ENCODE measurements around the gene CDC42BPB. TPM values are rescaled to one million over a fixed set of nuclear protein-coding genes. Genes with fewer than 3 reads are reported as not detected.

The CDC42BPB gene
- total RNA-seq, 4 donors from 2014 or later: 105 to 178 (median 107) TPM

- Histone ChIP-seq H3K4me1 (peaks cover 9% of the 10 kb centered on the region), H3K27ac (no peak overlapping the region), H3K36me3 (peaks cover 24% of the 10 kb centered on the region), H3K27me3 (no peaks in the 10 kb centered on the region), H3K4me3 (no peak overlapping the region), H3K9me3 (no peaks in the 10 kb centered on the region)
- no peak for TF ChIP-seq EP300 (IDR thresholded peaks at IDR 0.05)
- TF ChIP-seq POLR2A (IDR thresholded peaks at IDR 0.05): no peak
- no peak for TF ChIP-seq CTCF (IDR thresholded peaks at IDR 0.05)
- TF ChIP-seq POLR2AphosphoS5 (IDR thresholded peaks at IDR 0.05): no peak
- no peak for DNase-seq (ENCODE audit: low spot score in 2 of 2)
- WGBS: 95% methylated on average over 8 of the region's 8 CpGs
These were observed 164.7 kb downstream of the CDC42BPB start for GRCh38 chr14:102892651-102893050.

GRCh38 chr14:102891556-102891955, 165.8 kb downstream of the CDC42BPB start:
- H3K27me3 ChIP-seq: no peaks in the 10 kb centered on the region
- WGBS: 54% methylated on average over 4 of the region's 4 CpGs
- H3K4me1 ChIP-seq: peaks cover 9% of the 10 kb centered on the region
- no peak overlapping the region for H3K4me3 ChIP-seq
- H3K27ac ChIP-seq: no peak overlapping the region
- no peak for DNase-seq (ENCODE audit: low spot score in 2 of 2)
- no peaks in the 10 kb centered on the region for H3K9me3 ChIP-seq
- TF ChIP-seq POLR2A (IDR thresholded peaks at IDR 0.05) (no peak), CTCF (IDR thresholded peaks at IDR 0.05) (no peak), EP300 (IDR thresholded peaks at IDR 0.05) (no peak), POLR2AphosphoS5 (IDR thresholded peaks at IDR 0.05) (no peak)
- peaks cover 28% of the 10 kb centered on the region for H3K36me3 ChIP-seq

- TF ChIP-seq POLR2A (IDR thresholded peaks at IDR 0.05) (no peak), EP300 (IDR thresholded peaks at IDR 0.05) (no peak), POLR2AphosphoS5 (IDR thresholded peaks at IDR 0.05) (no peak), CTCF (IDR thresholded peaks at IDR 0.05) (no peak)
- H3K4me3 ChIP-seq: no peak overlapping the region
- no peaks in the 10 kb centered on the region for H3K9me3 ChIP-seq
- peaks cover 9% of the 10 kb centered on the region for H3K4me1 ChIP-seq
- H3K27me3 ChIP-seq: no peaks in the 10 kb centered on the region
- 85% methylated on average over 15 of the region's 15 CpGs for WGBS
- no peak for DNase-seq (ENCODE audit: low spot score in 2 of 2)
- no peak overlapping the region for H3K27ac ChIP-seq
- peaks cover 30% of the 10 kb centered on the region for H3K36me3 ChIP-seq
These were observed 166.2 kb downstream of the CDC42BPB start for GRCh38 chr14:102891111-102891510.

- H3K36me3 ChIP-seq: peaks cover 34% of the 10 kb centered on the region
These were observed 167.7 kb downstream of the CDC42BPB start for GRCh38 chr14:102889615-102890014.

GRCh38 chr14:102888748-102889147, 168.6 kb downstream of the CDC42BPB start:
- H3K4me3 ChIP-seq: no peak overlapping the region
- H3K27ac ChIP-seq: no peak overlapping the region
- WGBS: 58% methylated on average over 1 of the region's 1 CpG
- no peaks in the 10 kb centered on the region for H3K9me3 ChIP-seq
- TF ChIP-seq POLR2A (IDR thresholded peaks at IDR 0.05) (no peak), POLR2AphosphoS5 (IDR thresholded peaks at IDR 0.05) (no peak), EP300 (IDR thresholded peaks at IDR 0.05) (no peak), CTCF (IDR thresholded peaks at IDR 0.05) (no peak)
- H3K27me3 ChIP-seq: no peaks in the 10 kb centered on the region
- DNase-seq (ENCODE audit: low spot score in 2 of 2): no peak
- peaks cover 34% of the 10 kb centered on the region for H3K36me3 ChIP-seq
- peaks cover 9% of the 10 kb centered on the region for H3K4me1 ChIP-seq

More at GRCh38 chr14:102889615-102890014, 167.7 kb downstream of the CDC42BPB start:
- 95% methylated on average over 7 of the region's 7 CpGs for WGBS
- no peaks in the 10 kb centered on the region for H3K27me3 ChIP-seq
- no peak for TF ChIP-seq POLR2AphosphoS5 (IDR thresholded peaks at IDR 0.05)
- TF ChIP-seq CTCF (IDR thresholded peaks at IDR 0.05): no peak
- no peak for TF ChIP-seq POLR2A (IDR thresholded peaks at IDR 0.05)
- no peak for TF ChIP-seq EP300 (IDR thresholded peaks at IDR 0.05)
- no peak overlapping the region for H3K27ac ChIP-seq
- DNase-seq (ENCODE audit: low spot score in 2 of 2): no peak
- no peaks in the 10 kb centered on the region for H3K9me3 ChIP-seq
- H3K4me3 ChIP-seq: no peak overlapping the region
- peaks cover 9% of the 10 kb centered on the region for H3K4me1 ChIP-seq

Measured in suprapubic skin (tissue), 4 donors.